GM21619 (cell line): Measurements from ENCODE around the gene SIGLEC15.
A peak's percentile ranks its signal among the peaks of the same experiment; 100 is the strongest.
"Not testable (repeated sequence)": the region's sequence is repeated elsewhere in the genome, so short reads cannot be mapped to it uniquely, and the experiment has no call there.

Source experiments
- ATAC-seq: cut with Tn5 transposase; IDR thresholded peaks from one replicate; pipeline ENCODE4 v1.9.1; 2021; ENCODE audit not compliant: unreplicated experiment

Gene SIGLEC15

GRCh38 chr18:45841765-45842442, 16.4 kb downstream of the SIGLEC15 start:
- no peak for ATAC-seq

DNA sequence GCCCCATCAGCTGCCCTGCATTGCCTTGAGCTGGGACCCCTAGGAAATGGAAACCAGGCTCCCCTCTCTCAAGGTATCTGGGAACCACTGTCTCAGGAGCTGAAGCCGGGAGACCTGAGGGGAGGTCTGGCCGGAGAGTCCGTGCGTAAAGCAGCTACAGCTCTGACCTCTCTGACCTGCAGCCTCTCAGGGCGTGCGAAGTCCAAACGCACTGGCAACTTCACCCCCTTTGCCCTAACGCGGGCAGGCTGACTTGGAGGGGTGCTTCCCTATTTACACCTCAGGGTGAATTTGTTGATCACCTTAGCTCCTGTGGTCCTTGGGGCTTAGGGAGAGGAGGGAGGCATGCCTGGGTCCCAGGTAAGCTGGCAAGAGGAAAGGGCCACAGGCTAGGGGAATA, 17.5 kb downstream of the SIGLEC15 start:
- no peak for ATAC-seq

DNA sequence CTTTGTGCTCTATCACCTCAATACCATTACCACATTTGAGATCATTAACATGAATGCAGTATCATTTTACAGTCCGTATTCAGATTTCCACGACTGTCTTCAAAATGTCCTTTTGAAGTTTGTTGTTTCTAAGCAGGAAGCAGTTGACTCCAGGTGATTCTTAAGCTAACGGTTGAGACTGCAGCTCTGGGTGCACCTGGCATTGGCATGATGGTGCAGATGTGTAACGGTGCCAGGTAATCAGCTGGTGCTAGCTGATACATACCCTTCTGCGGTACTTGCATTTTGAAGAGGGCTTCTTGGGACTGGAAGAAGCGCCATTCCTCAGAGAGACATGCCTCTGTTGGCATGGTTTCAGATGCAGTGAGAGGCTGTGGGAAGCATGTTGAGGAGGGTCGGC, 19.5 kb downstream of the SIGLEC15 start:
- no peak for ATAC-seq

DNA sequence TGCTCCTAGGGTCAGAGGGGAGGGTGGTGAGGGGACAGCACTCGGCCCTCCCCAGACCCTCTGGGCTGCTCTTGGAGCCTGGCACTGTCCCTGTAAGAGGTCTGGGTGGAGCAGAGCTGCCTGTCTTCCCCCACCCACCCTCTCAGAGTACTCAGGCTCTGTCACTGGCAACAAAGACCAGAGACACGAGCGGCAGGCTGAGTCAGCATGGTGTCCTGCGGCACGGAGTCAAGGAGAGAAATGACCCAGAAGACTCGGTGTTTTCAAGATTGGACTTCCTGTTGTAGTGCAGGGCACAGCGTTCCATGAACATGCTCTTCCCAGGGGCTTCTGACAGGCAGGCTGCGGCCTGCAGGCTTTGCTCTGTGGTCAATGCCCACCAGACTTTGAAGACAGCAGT, 19.9 kb downstream of the SIGLEC15 start:
- ATAC-seq = no peak

- no peak for ATAC-seq
Measured at GRCh38 chr18:45847119-45847518, 21.6 kb downstream of the SIGLEC15 start.

GRCh38 chr18:45848643-45849042, 23.2 kb downstream of the SIGLEC15 start:
- ATAC-seq = not testable (repeated sequence)

DNA sequence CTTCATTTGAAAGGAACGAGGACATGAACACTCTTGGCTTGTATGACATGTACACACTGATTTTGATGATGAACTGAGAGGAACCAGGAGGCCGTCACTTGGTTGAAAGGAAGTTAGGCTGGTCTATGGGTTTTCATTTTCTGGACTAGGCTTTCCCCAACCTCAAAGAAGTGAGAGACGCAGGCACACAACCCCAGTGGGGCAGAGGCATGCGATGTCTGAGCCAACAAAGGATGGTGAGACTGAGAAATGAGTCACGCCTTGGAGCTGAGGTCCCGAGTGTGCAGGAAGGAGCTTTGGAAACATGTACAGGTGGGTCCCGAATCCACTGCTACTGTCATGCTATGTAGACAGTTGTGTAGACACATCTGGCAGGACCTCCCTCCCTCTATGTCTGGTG, 24.1 kb downstream of the SIGLEC15 start:
- no peak for ATAC-seq

DNA sequence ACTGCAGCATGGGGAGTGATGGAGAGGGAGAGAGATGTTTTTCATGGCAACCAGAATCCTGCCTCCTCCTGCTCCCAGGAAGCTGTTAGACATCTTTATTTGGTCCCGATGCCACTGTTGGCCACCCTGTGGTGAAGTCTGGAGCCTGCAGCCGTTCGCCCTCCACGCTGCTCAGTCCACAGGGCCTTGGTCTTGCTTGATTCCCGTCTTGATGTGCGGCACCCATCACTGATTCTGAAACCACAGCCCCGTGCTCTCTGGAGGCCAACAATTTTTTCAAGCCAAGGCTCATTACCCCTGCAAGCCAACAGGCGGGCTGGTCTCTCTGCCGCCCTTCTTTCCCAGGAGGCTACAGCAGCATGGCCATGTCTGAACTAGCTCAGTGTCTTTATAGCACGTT, 24.5 kb downstream of the SIGLEC15 start:
- ATAC-seq = peak; percentile 64

GRCh38 chr18:45851161-45851925, 25.9 kb downstream of the SIGLEC15 start:
- no peak for ATAC-seq

- ATAC-seq = no peak
Measured at GRCh38 chr18:45852631-45853030, 27.2 kb downstream of the SIGLEC15 start.

- ATAC-seq = no peak
Measured at GRCh38 chr18:45854036-45854586, 28.6 kb downstream of the SIGLEC15 start.

- no peak for ATAC-seq
Measured at GRCh38 chr18:45856531-45856930, 31.1 kb downstream of the SIGLEC15 start.

GRCh38 chr18:45859334-45859733, 33.9 kb downstream of the SIGLEC15 start:
- no peak for ATAC-seq

- ATAC-seq = no peak
Measured at GRCh38 chr18:45860492-45860891, 35.0 kb downstream of the SIGLEC15 start.

GRCh38 chr18:45860971-45861370, 35.5 kb downstream of the SIGLEC15 start:
- no peak for ATAC-seq

DNA sequence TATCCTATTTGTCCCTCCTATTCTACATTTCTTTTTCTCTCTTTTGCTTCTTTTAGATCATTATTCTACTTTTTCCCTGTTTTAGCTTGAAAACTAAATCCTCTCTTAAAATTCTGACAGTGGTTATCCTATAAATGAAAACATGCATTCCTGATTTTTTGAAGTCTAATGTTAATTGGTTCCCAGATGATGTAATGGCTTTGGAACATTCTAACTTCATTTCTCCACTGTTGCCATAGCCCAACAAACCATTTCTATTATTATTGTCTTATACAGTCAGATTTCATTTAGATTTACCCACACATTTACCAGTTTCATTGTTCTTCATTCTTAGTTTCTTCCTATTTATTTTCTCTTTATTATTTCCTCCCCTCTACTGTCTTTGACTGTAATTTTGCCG, 36.5 kb downstream of the SIGLEC15 start:
- no peak for ATAC-seq

DNA sequence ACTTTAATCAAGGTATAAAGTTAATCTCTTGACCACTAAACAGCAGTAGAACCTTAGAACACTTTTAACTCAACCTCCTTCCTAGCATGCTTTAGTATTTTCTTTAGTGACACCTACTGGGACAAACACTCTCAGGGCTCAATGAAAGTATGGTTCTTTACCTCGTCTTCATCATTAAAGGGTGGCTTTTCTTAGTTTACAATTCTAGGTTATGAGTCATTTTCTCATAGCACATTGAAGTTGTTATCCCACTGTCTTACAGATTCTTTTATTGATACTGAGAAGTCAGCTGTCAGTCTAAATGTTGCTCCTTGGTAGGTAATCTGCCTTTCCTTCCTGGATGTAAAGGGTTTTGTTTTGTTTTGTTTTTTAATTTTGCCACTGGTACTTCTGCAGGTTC, 38.0 kb downstream of the SIGLEC15 start:
- no peak for ATAC-seq

DNA sequence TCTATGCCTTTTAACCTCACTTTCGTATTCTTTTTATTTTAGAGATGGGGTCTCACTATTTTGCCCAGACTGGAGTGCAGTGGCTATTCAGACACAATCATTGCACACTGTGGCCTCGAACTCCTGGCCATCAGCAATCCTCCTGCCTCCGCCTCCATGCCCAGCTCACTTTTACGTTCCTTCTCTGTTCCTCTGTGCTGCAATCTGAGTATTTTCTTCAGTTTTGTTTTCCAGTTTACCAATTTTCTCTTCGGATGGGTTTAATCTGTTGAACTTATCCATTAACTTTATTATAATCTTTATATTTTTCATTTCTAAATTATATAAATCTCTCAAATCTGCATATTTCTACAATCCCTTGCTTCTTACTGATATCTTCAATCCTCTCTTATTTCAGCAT, 38.6 kb downstream of the SIGLEC15 start:
- ATAC-seq = no peak

DNA sequence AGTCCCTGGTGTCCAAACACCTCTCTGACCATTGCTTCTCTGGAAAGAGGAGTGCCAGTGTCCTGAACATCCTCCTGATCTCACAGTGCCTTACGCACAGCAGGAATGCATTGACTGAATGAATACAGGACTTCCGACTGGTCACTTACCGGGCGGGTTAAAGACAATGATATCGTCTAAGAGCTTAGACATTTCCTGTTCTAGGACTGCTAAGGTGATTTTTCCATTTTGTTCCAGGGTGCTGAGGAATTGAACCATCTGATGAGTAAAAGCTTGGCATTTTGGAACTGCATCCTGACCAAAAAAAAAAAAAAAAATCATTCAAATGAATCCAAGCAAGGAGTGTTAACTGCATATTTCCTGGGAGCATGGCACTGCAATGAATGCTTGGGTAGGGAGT, 40.0 kb downstream of the SIGLEC15 start:
- no peak for ATAC-seq

- no peak for ATAC-seq
Measured at GRCh38 chr18:45870419-45870818, 44.9 kb downstream of the SIGLEC15 start.

DNA sequence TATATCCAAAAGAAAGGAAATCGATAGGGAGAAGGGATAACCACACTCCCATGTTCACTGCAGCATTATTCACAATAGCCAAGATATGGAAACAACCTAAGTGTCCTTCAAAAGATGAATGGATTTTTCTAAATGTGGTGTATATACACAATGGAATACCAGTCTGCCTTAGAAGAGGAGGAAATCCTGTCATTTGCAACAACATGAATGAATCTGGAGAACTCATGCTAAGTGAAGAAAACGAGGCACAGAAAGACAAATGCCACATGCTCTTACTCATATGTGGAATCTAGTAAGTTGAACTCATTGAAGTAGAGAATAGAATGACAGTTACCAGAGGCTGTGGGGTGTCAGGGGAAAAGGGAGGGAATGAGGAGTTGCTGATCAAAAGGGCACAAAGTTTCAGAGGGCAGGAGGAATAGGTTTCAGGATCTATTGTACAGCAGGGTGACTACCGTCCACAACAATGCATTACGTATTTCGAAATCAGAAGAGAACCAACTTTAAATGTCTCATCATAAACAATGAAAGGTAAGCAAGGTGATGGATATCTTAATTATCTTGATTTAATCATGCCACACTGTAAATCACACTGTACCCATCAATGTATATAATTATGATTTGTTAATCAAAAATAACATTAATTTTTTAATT, 46.1 kb downstream of the SIGLEC15 start:
- ATAC-seq = no peak
